Common myeloid progenitor, CD34-positive (primary cell): ENCODE measurements around the gene COQ5. TPM values are rescaled to one million over a fixed set of nuclear protein-coding genes. Genes with fewer than 3 reads are reported as not detected.
A peak's percentile ranks its signal among the peaks of the same experiment; 100 is the strongest.

Source experiments
- CTCF ChIA-PET: fragments of 350-600 bp; sonication (Branson Sonifier 250); formaldehyde crosslinking; loops from one replicate; lab custom pipeline; 2021; ENCODE audit warnings: antibody characterized with exemption; lab: Charles Lee
- POLR2A ChIA-PET: fragments of 350-600 bp; sonication (Branson Sonifier 250); formaldehyde crosslinking; loops from one replicate; lab custom pipeline; 2021; ENCODE audit warnings: antibody characterized with exemption; lab: Charles Lee
- DNase-seq, 3 donors: peaks; one replicate each; pipeline versions ENCODE4 v3.0.0 to v3.0.0-alpha.2; 2013
- H3K27ac ChIP-seq, 2 experiments: 1 replicate in 1 of 2; 2 replicates in 1 of 2; pipeline ENCODE4 v1.7.0; 2013; ENCODE audit warnings: inconsistent platforms in 2 of 2, low read length in 2 of 2, mild to moderate bottlenecking in 2 of 2, low read depth in 1 of 2, moderate library complexity in 1 of 2; ENCODE audit not compliant: severe bottlenecking in 2 of 2, insufficient read depth in 1 of 2, poor library complexity in 1 of 2
- H3K27me3 ChIP-seq, 5 experiments: replicated peaks in 2 of 5; 1 replicate in 3 of 5; 2 replicates in 2 of 5; pipeline versions ENCODE4 v1.6.1 to v1.7.0; 2013; ENCODE audit warnings: low read length in 4 of 5, mild to moderate bottlenecking in 2 of 5, moderate library complexity in 2 of 5, inconsistent platforms in 1 of 5; ENCODE audit not compliant: insufficient read depth in 5 of 5, control insufficient read depth in 4 of 5
- H3K36me3 ChIP-seq, 4 experiments: 1 replicate in 2 of 4; 2 replicates in 2 of 4; pipeline versions ENCODE4 v1.6.1 to v1.7.0; 2013; ENCODE audit warnings: low read length in 3 of 4, control low read depth in 1 of 4, mild to moderate bottlenecking in 1 of 4; ENCODE audit not compliant: control insufficient read depth in 4 of 4, insufficient read depth in 4 of 4
- H3K4me1 ChIP-seq, 4 experiments: 1 replicate in 3 of 4; 2 replicates in 1 of 4; pipeline versions ENCODE4 v1.6.1 to v1.7.1; 2013; ENCODE audit warnings: low read length in 3 of 4, mild to moderate bottlenecking in 3 of 4, control low read depth in 1 of 4, inconsistent platforms in 1 of 4, moderate library complexity in 1 of 4; ENCODE audit not compliant: control insufficient read depth in 4 of 4, insufficient read depth in 4 of 4; ENCODE audit errors: control extremely low read depth in 1 of 4
- H3K4me3 ChIP-seq, 7 experiments: 1 replicate in 4 of 7; 2 replicates in 3 of 7; pipeline versions ENCODE4 v1.5.1 to v1.7.0; 2013; ENCODE audit warnings: mild to moderate bottlenecking in 7 of 7, low read length in 6 of 7, moderate library complexity in 6 of 7, inconsistent platforms in 2 of 7, low read depth in 2 of 7, control low read depth in 1 of 7; ENCODE audit not compliant: insufficient read depth in 4 of 7, control insufficient read depth in 1 of 7; ENCODE audit errors: extremely low read depth in 1 of 7
- H3K9me3 ChIP-seq, 5 experiments: 1 replicate in 4 of 5; 2 replicates in 1 of 5; pipeline versions ENCODE4 v1.6.1 to v1.7.1; 2013; ENCODE audit warnings: low read length in 4 of 5, mild to moderate bottlenecking in 2 of 5, inconsistent platforms in 1 of 5, low read depth in 1 of 5, moderate library complexity in 1 of 5; ENCODE audit not compliant: control insufficient read depth in 4 of 5, insufficient read depth in 2 of 5; ENCODE audit errors: control extremely low read depth in 1 of 5
- WGBS: methylation state at CpG from one replicate; pipeline ENCODE4 v1.1.5; 2013; ENCODE audit not compliant: insufficient coverage; 5-methylcytosine and 5-hydroxymethylcytosine counted together
- polyA plus RNA-seq: library from polyadenylated mRNA; unstranded; fragments of 120-200 nt; gene quantifications from one replicate; pipeline ENCODE4 v1.2.1, GENCODE V29; 2013

Gene COQ5
- polyA plus RNA-seq, result 31.3 TPM

GRCh38 chr12:120528861-120529525 is at the start of gene COQ5:
Gene COQ5, minus strand, starts transcription at chr12:120529158. Its CDS starts 17 bp downstream, at chr12:120529141.
- Histone ChIP-seq H3K36me3 (peaks cover 0 to 5% (median 1%) of the 10 kb centered on the region in 4 experiments), H3K27me3 (no peaks in the 10 kb centered on the region), H3K27ac (peak within 1 kb of the TSS; percentile 87 to 96), H3K4me3 (peak within 1 kb of the TSS; percentile 94 to 100 (median 99)), H3K4me1 (peaks cover 0 to 15% (median 7%) of the 10 kb centered on the region in 4 experiments), H3K9me3 (no peaks in the 10 kb centered on the region)
- ChIA-PET CTCF (interaction anchor here (1.7 kb wide), 1 partner anchor 10 kb away, joined by 11 read pairs; no protein-coding TSS in a partner anchor), POLR2A (interaction anchor here (0.6 to 0.8 kb wide), 2 partner anchors 9 to 238 kb away, joined by 3 read pairs; no protein-coding TSS in a partner anchor)
- WGBS, result under 1% methylated on average over 37 of the region's 38 CpGs
- DNase-seq, result peak; percentile 82 to 87 (median 83)

- no peak for DNase-seq
- ChIA-PET POLR2A (no interaction called here), CTCF (no interaction called here)
- Histone ChIP-seq H3K9me3 (no peaks in the 10 kb centered on the region), H3K36me3 (peaks cover 43 to 91% (median 64%) of the 10 kb centered on the region in 4 experiments), H3K27ac (no peak overlapping the region), H3K27me3 (no peaks in the 10 kb centered on the region), H3K4me1 (no peaks in the 10 kb centered on the region), H3K4me3 (no peak overlapping the region)
- no CpG with 5 or more reads among the region's 2 CpGs for WGBS
Observed at GRCh38 chr12:120574106-120574505, 45.1 kb upstream of the COQ5 start.

- no peak overlapping the region for H3K27ac ChIP-seq
- no peaks in the 10 kb centered on the region for H3K9me3 ChIP-seq
- ChIA-PET POLR2A (no interaction called here), CTCF (no interaction called here)
- DNase-seq, result peak in 1 of 3 donors; percentile 26
- peaks cover 43 to 89% (median 62%) of the 10 kb centered on the region in 4 experiments for H3K36me3 ChIP-seq
- no peaks in the 10 kb centered on the region for H3K27me3 ChIP-seq
- WGBS, result 84% methylated on average over 6 of the region's 6 CpGs
- no peaks in the 10 kb centered on the region for H3K4me1 ChIP-seq
- H3K4me3 ChIP-seq, result no peak overlapping the region
Observed at GRCh38 chr12:120573560-120573959, 44.6 kb upstream of the COQ5 start.

DNA sequence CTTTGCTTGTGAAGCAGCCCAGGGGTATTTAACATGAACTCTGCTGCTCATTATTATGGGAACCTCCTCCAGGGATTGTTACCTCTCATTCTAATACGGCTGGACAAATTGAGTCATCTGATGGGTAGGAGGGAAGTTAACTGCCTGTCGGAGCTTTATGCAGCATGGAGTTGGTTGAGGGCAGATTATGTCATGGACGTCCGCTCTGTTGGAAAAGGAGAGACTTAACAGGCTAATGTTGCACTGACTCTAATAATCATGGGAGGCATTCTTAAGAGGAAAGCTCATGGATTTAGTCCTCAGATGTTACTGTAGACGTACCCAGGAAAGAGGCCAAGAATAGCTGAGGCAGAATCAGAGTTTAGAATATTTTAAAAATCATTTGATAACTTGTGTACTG is 42.3 kb upstream of the COQ5 start:
- Histone ChIP-seq H3K36me3 (peaks cover 35 to 86% (median 58%) of the 10 kb centered on the region in 4 experiments), H3K4me3 (no peak overlapping the region), H3K27ac (no peak overlapping the region), H3K9me3 (no peaks in the 10 kb centered on the region), H3K4me1 (no peaks in the 10 kb centered on the region), H3K27me3 (no peaks in the 10 kb centered on the region)
- POLR2A ChIA-PET, result interaction anchor here (1.5 kb wide), 1 partner anchor 10 kb away, joined by 4 read pairs; the partner anchor contains the start of gene POP5
- DNase-seq, result no peak
- 100% methylated on average over 5 of the region's 5 CpGs for WGBS
- CTCF ChIA-PET, result interaction anchor here (0.9 to 2.8 kb wide), 6 partner anchors 10 to 80 kb away, joined by 3 to 18 read pairs (median 3); partner anchors contain the start of gene POP5

DNA sequence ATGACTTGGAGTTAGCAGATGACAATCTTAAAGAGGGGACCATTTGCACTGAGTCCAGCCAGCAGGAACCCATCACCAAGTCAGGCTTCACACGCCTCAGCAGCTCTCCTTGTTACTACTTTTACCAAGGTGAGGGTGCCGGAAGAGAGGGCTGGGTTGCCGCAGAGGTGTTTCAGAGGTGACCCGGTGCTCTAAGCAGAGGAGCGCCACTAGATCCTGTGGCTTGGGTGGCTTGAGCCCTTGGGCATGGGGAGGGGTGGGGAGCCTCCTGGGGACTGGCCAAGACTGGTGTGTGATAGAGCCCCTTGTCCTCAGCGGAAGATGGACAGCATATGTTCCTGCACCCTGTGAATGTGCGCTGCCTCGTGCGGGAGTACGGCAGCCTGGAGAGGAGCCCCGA is 34.5 kb upstream of the COQ5 start:
- WGBS, result 98% methylated on average over 11 of the region's 11 CpGs

GRCh38 chr12:120562906-120563305 is 33.9 kb upstream of the COQ5 start:
- Histone ChIP-seq H3K27ac (no peak overlapping the region), H3K9me3 (no peaks in the 10 kb centered on the region), H3K36me3 (peaks cover 45 to 83% (median 58%) of the 10 kb centered on the region in 4 experiments), H3K27me3 (no peaks in the 10 kb centered on the region), H3K4me3 (no peak overlapping the region), H3K4me1 (no peaks in the 10 kb centered on the region)
- WGBS, result 95% methylated on average over 7 of the region's 8 CpGs
- POLR2A ChIA-PET, result no interaction called here
- no peak for DNase-seq
- CTCF ChIA-PET, result no interaction called here

More for the DNA sequence above, 34.5 kb upstream of the COQ5 start:
- H3K27me3 ChIP-seq, result no peaks in the 10 kb centered on the region
- H3K36me3 ChIP-seq, result peaks cover 43 to 86% (median 61%) of the 10 kb centered on the region in 4 experiments
- ChIA-PET POLR2A (no interaction called here), CTCF (no interaction called here)
- H3K27ac ChIP-seq, result no peak overlapping the region
- H3K4me3 ChIP-seq, result no peak overlapping the region
- H3K4me1 ChIP-seq, result no peaks in the 10 kb centered on the region
- DNase-seq, result no peak
- H3K9me3 ChIP-seq, result no peaks in the 10 kb centered on the region

- Histone ChIP-seq H3K4me3 (no peak overlapping the region), H3K4me1 (no peaks in the 10 kb centered on the region), H3K27ac (no peak overlapping the region), H3K27me3 (no peaks in the 10 kb centered on the region), H3K36me3 (peaks cover 27 to 76% (median 46%) of the 10 kb centered on the region in 4 experiments), H3K9me3 (no peaks in the 10 kb centered on the region)
- POLR2A ChIA-PET, result interaction anchor here (0.6 kb wide), 1 partner anchor 18 kb away, joined by 6 read pairs; no protein-coding TSS in a partner anchor
- DNase-seq, result no peak
- 100% methylated on average over 2 of the region's 2 CpGs for WGBS
- CTCF ChIA-PET, result no interaction called here
Observed at GRCh38 chr12:120557589-120557988, 28.6 kb upstream of the COQ5 start.
